NCI-H2029 (cell line): ENCODE data around the gene NMNAT1.
"Not testable (repeated sequence)": the region's sequence is repeated elsewhere in the genome, so short reads cannot be mapped to it uniquely, and the experiment has no call there.

ENCODE experiments used
- DNase-seq: peaks from one replicate; lab custom pipeline; 2025; lab: John Stamatoyannopoulos, UW

NMNAT1 gene

DNA sequence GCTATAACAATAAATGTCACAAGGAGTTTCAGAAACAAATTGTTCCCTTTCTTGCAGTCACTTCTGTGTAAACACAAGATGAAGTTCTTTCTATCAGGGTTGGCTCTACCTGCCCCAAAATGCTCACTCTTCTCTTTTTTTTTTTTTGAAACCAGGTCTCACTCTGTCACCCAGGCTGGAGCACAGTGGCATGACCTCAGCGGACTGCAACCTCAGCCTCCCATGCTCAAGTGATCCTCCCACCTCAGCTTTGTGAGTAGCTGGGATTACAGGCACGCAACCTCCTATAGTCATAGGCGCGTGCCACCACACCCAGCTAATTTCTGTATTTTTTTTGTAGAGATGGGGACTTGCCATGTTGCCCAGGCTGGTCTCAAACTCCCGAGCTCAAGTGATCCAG, 22.7 kb upstream of the NMNAT1 start:
- no peak for DNase-seq

- DNase-seq: no peak
These were observed 20.9 kb upstream of the NMNAT1 start for GRCh38 chr1:9922342-9922741.

DNA sequence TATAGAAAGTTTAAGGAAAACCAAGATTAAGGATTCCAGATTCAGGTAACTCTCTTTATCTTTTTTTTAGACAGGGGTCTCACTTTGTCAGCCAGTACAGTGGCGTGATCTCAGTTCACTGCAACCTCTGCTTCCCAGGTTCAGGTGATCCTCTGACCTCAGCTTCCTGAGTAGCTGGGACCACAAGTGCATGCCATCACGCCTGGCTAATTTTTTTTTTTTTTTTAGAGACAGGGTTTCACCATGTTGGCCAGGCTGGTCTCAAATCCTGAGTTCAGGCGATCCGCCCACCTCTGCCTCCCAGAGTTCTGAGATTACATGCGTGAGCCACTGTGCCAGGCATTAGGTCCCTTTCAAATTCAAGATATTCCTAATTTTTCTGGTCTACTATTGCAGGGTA, 16.0 kb upstream of the NMNAT1 start:
- no peak for DNase-seq

GRCh38 chr1:9929431-9930385, 13.6 kb upstream of the NMNAT1 start:
- no peak for DNase-seq

GRCh38 chr1:9942399-9942938, 806 bp upstream of the NMNAT1 start:
- DNase-seq: peak; percentile 11

DNA sequence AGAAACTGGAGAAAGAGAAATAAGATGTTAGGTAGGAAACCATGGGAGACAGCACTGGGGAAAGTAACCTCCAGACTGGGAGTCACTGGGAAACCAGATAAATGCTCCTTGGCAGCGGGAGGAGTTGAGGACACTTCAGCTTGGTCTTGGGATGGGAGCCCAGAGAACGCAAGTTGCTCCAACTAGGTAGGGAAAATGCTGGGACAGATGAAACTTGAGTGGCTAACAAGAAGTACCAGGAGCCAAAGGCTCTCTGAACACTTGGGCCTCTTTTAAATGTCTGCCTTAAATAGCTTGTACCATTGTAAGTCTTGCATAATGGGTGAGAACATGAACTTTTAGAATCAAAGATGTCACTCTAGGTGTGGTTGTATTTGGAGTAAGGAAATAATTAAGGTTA, 3.0 kb downstream of the NMNAT1 start:
- DNase-seq: no peak

DNA sequence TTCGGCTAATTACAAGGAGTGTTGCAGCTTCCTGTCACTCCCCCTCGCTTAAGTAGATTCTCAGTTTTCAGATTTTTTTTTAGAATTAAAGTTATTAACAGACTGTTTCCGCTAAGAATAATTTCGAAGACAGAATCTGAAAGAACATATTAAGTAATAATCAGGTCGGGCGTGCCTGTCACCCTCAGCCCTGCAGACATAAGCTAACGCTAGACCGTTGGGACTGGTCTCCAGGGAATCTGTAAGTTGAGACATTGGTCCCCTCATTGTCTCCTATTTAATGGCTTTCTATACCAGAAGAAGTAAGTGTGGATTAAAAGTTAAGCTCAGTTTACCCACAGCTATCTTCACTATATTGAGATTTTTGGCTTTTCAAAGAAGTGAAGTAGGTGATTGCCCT, 14.5 kb downstream of the NMNAT1 start:
- no peak for DNase-seq

DNA sequence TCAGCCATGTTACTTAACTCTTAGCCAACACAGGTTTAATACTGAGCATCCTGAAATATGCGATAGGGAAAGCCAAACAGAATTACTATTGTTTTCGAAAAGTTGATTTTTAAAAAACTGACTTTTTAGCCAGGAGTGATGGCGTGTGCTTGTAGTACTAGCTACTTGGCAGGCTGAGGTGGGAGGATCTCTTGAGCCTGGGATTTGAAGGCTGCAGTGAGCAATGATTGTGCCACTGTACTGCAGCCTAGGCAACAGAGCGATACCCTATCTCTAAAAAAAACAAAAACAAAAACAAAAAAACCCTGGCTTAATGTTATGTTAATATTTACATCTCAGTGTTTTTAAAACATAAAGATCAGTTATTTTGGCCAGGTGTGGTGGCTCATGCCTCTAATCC, 16.7 kb downstream of the NMNAT1 start:
- DNase-seq: no peak

DNA sequence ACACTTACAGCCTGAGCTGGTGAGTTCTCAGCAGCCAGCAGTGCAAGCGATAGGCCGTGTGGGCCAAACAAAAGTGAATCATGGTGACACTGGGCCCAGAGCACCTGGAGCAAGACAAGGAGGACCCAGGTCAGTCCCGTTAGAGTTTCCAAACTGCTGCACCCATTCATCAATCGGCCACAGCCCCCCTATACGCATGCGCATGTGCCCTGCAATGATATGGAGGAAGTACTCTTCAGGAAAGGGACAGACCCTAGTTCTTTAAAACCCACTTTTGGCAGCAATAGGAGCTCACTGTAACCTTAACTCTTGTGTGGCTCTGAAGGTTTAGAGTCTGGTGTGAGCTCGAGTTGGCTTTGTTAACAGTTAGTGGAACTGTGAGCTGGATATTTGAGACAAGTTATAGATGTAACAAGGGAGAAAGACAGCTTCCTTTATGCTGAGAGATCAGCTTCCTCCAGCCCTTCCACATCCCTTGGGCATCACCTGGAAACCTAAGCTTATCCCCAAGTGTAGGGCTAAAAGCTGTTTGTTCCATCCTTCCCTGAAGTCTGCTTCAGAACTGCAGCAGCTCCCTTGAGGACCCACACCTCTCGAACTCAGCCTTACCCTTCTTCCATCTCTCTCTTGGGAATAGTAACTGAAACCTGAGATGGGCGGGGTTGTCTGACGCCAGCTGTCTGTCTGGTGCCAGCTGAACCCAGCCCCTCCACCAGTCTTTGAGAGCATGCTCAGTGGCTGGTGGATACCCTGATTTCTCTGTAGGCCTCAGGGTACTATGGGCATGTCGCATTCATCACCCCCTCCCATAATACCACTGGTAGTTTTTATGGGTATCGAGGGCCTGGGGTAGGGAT, 17.7 kb downstream of the NMNAT1 start:
- DNase-seq: peak; percentile 16

DNA sequence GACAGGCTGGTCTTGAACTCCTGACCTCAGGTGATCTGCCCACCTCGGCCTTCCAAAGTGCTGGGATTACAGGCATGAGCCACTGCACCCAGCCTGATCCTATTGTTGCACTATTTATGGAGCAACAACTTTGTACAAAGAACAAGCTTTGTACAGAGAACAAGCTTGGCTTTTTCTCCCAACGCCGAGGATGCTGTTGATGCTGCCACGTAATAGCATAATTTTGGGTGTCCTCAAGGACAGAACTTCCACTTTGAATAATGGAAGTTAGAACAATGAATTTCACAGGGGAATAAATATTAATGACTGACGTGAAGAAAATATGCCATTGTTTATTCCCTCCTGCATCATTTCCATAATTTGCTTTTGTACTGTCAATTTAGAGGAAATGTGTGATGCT, 41.0 kb downstream of the NMNAT1 start:
- no peak for DNase-seq

DNA sequence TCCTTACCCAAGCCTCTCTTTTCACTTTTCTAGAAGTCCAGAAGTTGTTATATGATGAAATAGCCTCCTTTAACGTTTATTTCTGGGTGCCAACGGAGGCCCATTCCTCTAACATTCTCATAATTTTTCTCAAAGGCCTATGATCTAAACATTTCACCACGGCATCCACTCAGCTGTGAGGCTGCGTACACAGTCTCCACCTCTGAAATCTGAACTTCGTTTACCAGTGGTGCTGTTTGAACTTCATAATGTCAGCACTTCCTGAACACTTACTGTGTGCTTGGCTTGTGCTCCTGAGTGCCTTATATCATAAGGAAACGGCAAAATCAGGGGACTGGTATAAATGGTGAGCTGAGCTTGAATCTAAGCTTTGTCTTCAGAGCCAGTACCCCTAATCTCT, 41.7 kb downstream of the NMNAT1 start:
- no peak for DNase-seq

DNA sequence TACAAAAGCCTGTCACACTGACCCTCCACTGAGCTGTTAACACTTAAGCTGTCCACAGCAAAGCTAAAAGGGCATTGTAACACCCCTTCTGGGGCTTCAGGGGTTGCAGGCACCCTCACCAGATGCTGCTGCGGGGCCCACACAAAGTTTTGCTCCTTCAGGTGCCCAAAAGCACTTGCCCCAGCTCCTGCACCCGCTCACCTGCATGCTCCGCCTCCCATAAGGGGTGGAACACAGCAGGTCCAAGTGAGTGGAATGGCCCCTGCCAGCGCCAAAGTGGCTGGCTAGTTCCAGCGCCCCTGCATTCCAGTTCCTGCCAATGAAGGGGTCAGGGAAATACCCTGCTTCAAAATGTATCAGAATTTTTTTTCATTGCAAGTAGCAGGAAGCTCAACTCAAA, 46.5 kb downstream of the NMNAT1 start:
- no peak for DNase-seq

DNA sequence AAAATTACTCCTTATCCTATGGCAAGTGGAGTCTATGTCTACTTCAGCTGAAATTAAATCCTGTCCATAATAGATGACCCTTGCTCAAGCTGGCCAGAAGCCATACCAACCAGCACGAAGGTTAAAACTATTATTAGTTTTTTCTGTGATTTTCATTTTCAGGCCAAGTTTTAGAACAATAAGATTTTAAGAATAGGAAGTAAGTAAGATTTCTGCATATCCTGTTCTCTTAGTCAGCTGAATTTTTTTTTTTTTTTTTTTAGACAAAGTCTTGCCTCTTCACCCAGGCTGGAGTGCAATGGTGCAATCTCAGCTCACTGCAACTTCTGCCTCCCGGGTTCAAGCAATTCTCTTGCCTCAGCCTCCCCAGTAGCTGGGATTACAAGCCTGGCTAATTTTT, 47.7 kb downstream of the NMNAT1 start:
- DNase-seq: no peak

DNA sequence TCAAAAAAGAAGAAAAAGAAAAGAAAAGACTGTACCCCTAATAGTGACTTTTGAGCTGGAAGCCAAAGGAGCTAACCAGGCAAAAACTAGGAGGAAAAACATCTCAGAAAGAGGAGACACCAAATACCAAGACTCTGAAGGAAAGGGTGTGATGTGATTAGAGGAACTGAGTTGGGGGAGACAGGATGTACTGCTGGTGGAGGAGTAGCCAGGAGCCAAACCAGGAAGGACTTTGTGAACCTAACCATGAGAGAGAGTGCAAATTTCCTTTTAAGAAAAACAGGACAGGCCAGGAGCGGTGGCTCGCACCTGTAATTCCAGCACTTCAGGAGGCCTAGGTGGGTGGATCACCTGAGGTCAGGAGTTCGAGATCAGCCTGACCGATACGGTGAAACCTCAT, 49.6 kb downstream of the NMNAT1 start:
- no peak for DNase-seq

- DNase-seq: no peak
These were observed 50.3 kb downstream of the NMNAT1 start for GRCh38 chr1:9993561-9994075.

DNA sequence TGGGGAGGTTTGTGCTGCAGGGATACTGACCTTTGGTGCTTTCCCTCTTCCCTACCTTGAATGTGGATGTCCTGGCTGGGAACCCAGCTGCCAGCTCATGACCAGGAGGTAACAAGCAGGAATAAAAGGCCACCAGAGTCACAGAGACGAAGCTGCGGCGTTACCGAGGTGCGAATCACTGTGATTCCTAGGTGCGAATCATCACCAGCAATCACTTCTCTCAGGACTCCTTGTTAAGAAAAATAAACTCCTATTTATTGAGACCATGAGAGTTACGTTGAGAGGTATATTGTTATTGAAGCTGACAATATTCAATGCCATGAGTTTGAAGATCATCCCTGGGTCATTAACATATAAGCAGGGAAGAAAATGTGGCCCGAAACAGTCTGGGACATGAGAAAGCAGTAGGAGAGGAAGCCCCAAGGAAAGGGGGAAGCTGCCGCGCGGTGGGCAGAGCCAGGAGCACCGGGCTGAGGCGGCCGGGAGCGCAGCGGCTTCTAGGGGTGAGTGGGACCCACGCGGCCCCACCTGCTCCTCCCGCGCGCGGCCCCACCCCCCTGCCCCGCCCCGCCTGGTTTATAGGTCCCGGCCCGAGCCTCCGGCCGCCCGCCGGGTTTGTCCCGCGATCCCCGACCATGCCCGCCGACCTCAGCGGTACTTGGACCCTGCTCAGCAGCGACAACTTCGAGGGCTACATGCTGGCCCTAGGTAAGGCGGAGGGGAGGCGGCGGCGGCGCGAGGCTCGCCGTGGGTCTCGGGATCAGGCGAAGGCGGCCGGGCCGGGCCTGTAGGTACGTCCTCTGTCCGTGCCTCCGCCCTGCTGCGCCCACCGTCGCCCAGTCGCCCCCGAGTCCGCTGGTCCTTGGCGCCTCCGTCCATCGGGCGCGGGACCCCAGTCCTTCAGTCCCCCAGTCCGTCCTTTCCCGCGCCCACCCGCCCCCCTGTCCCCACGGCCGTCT, 53.6 kb downstream of the NMNAT1 start, which contains the start of gene RBP7:
RBP7 (plus strand) TSS at position 605 of the 959 bp plus-strand sequence; CDS start at position 636, 31 bp downstream.
- DNase-seq: no peak

- DNase-seq: no peak
These were observed 57.9 kb downstream of the NMNAT1 start for GRCh38 chr1:10001016-10001665.

- DNase-seq: not testable (repeated sequence)
These were observed 62.0 kb downstream of the NMNAT1 start for GRCh38 chr1:10005248-10005647.

GRCh38 chr1:10007169-10007568, 63.9 kb downstream of the NMNAT1 start:
- no peak for DNase-seq

- DNase-seq: no peak
These were observed 70.7 kb downstream of the NMNAT1 start for GRCh38 chr1:10014016-10014415.

- DNase-seq: no peak
These were observed 76.3 kb downstream of the NMNAT1 start for GRCh38 chr1:10019561-10019960.
